CD1c-positive myeloid dendritic cell (primary cell): Measurements from ENCODE around the gene PARD3B.

Source experiments
- DNase-seq: peaks from one replicate; pipeline ENCODE4 v3.0.0-alpha.2; 2016; ENCODE audit errors: extremely low spot score

PARD3B gene

GRCh38 chr2:205010196-205010595 lies 464.9 kb downstream of the PARD3B start:
- no peak for DNase-seq

GRCh38 chr2:205011031-205011430 lies 465.8 kb downstream of the PARD3B start:
- no peak for DNase-seq

- no peak for DNase-seq
Observed at GRCh38 chr2:205012961-205013360, 467.7 kb downstream of the PARD3B start.

- DNase-seq: no peak
Observed at GRCh38 chr2:205013586-205013985, 468.3 kb downstream of the PARD3B start.

GRCh38 chr2:205014201-205014600 lies 468.9 kb downstream of the PARD3B start:
- no peak for DNase-seq

GRCh38 chr2:205017381-205017780 lies 472.1 kb downstream of the PARD3B start:
- DNase-seq: no peak

GRCh38 chr2:205017912-205018311 lies 472.6 kb downstream of the PARD3B start:
- DNase-seq: no peak

- no peak for DNase-seq
Observed at GRCh38 chr2:205020673-205021072, 475.4 kb downstream of the PARD3B start.

- no peak for DNase-seq
Observed at GRCh38 chr2:205022841-205023240, 477.6 kb downstream of the PARD3B start.

- DNase-seq: no peak
Observed at GRCh38 chr2:205024822-205025518, 479.7 kb downstream of the PARD3B start.

- no peak for DNase-seq
Observed at GRCh38 chr2:205025580-205026240, 480.4 kb downstream of the PARD3B start.

- DNase-seq: no peak
Observed at GRCh38 chr2:205030695-205031094, 485.4 kb downstream of the PARD3B start.

GRCh38 chr2:205032093-205032551 lies 486.8 kb downstream of the PARD3B start:
- DNase-seq: no peak

- DNase-seq: no peak
Observed at GRCh38 chr2:205033431-205033830, 488.2 kb downstream of the PARD3B start.

GRCh38 chr2:205034034-205034433 lies 488.8 kb downstream of the PARD3B start:
- DNase-seq: no peak

- no peak for DNase-seq
Observed at GRCh38 chr2:205040323-205040722, 495.0 kb downstream of the PARD3B start.

GRCh38 chr2:205041472-205042130 lies 496.3 kb downstream of the PARD3B start:
- DNase-seq: no peak

- no peak for DNase-seq
Observed at GRCh38 chr2:205043285-205043684, 498.0 kb downstream of the PARD3B start.

GRCh38 chr2:205045706-205046105 lies 500.4 kb downstream of the PARD3B start:
- no peak for DNase-seq

GRCh38 chr2:205047273-205047839 lies 502.1 kb downstream of the PARD3B start:
- no peak for DNase-seq

GRCh38 chr2:205051417-205051816 lies 506.1 kb downstream of the PARD3B start:
- DNase-seq: no peak

GRCh38 chr2:205052781-205053180 lies 507.5 kb downstream of the PARD3B start:
- DNase-seq: no peak
